Mesangial cell (primary cell): ENCODE measurements around the gene MAT1A. TPM values are rescaled to one million over a fixed set of nuclear protein-coding genes. Genes with fewer than 3 reads are reported as not detected.

Experiments used
- total RNA-seq: library from RNA; depleted of rRNA; stranded (reverse); fragments of >200 nt; gene quantifications from 2 replicates; pipeline ENCODE4 v1.2.3, GENCODE V29; 2015

The MAT1A gene
- total RNA-seq = not detected in 2 replicates

GRCh38 chr10:80289451-80290287 is at the start of gene MAT1A:
TSS of gene MAT1A (minus strand) at chr10:80289658. CDS start at chr10:80289423, 235 bp downstream.

Other genes starting within 250 kb of the MAT1A start
- 11.7 and 16.9 TPM in 2 replicates for gene TMEM254, start 211.0 kb downstream of the MAT1A start, total RNA-seq
- not detected in 2 replicates for gene PLAC9, start 156.9 kb downstream of the MAT1A start, total RNA-seq
- 136 and 204 TPM in 2 replicates for gene ANXA11, start 84.1 kb downstream of the MAT1A start, total RNA-seq
- not detected in 2 replicates for gene DYDC1, start 67.1 kb upstream of the MAT1A start, total RNA-seq
- not detected in 2 replicates for gene DYDC2, start 67.1 kb upstream of the MAT1A start, total RNA-seq
- 23.5 and 28.4 TPM in 2 replicates for gene PRXL2A, start 118.9 kb upstream of the MAT1A start, total RNA-seq
- 96.6 and 98.7 TPM in 2 replicates for gene TSPAN14, start 164.7 kb upstream of the MAT1A start, total RNA-seq
- under 0.01 TPM in 1 of 2 replicates, not detected in the other for gene SH2D4B, start 248.2 kb upstream of the MAT1A start, total RNA-seq